ENCODE data around the gene PCDHA13. TPM values are rescaled to one million over a fixed set of nuclear protein-coding genes. Genes with fewer than 3 reads are reported as not detected.

PCDHA13 gene
- total and polyA plus RNA-seq, 5 experiments from 2014 or later: not detected

DNA sequence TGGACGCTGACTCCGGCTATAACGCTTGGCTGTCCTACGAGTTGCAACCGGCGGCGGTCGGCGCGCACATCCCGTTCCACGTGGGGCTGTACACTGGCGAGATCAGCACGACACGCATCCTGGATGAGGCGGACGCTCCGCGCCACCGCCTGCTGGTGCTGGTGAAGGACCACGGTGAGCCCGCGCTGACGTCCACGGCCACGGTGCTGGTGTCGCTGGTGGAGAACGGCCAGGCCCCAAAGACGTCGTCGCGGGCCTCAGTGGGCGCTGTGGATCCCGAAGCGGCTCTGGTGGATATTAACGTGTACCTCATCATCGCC, 4.7 kb upstream of the PCDHA13 start:
- Mint-ChIP-seq H3K27ac (no peak overlapping the region), H3K9me3 (peaks cover 21 to 79% (median 40%) of the 10 kb centered on the region in 9 donors), H3K4me1 (no peaks in the 10 kb centered on the region), H3K36me3 (peaks cover 5 to 50% (median 29%) of the 10 kb centered on the region in 3 donors), H3K27me3 (peaks cover 45 to 66% (median 46%) of the 10 kb centered on the region in 5 donors), H3K4me3 (no peak overlapping the region)
- DNase-seq: no peak
- POLR2A ChIA-PET: no interaction called here
- no peak for ATAC-seq

DNA sequence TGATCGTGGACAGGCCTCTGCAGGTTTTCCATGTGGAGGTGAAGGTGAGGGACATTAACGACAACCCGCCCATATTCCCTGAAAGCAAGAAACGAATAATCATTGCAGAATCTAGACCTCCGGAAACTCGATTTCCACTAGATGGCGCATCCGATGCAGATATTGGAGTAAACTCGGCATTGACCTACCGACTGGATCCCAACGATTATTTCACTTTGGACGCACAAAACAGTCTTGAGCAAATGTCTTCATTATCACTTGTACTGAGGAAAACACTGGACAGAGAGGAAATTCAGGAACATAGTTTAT, 621 bp downstream of the PCDHA13 start:
- no peak overlapping the region for H3K4me3 Mint-ChIP-seq
- DNase-seq (no peak), ATAC-seq (no peak)
- H3K4me1 Mint-ChIP-seq: no peaks in the 10 kb centered on the region
- H3K9me3 Mint-ChIP-seq: peaks cover 20 to 68% (median 42%) of the 10 kb centered on the region in 9 donors
- peaks cover 5 to 53% (median 5%) of the 10 kb centered on the region in 3 donors for H3K36me3 Mint-ChIP-seq
- H3K27me3 Mint-ChIP-seq: peaks cover 33 to 54% (median 42%) of the 10 kb centered on the region in 5 donors
- POLR2A ChIA-PET: no interaction called here
- H3K27ac Mint-ChIP-seq: peak overlapping the region in 1 of 10 donors; percentile 7

DNA sequence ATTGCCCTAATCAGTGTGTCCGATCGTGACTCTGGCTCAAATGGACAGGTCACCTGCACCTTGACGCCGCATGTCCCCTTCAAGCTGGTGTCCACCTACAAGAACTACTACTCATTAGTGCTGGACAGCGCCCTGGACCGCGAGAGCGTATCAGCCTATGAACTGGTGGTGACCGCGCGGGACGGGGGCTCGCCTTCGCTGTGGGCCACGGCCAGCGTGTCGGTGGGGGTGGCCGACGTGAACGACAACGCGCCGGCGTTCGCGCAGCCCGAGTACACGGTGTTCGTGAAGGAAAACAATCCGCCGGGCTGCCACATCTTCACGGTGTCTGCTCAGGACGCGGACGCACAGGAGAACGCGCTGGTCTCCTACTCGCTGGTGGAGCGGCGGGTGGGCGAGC, 1.4 kb downstream of the PCDHA13 start:
- DNase-seq: no peak
- H3K36me3 Mint-ChIP-seq: peaks cover 5 to 54% (median 5%) of the 10 kb centered on the region in 3 donors
- H3K9me3 Mint-ChIP-seq: peaks cover 20 to 61% (median 48%) of the 10 kb centered on the region in 9 donors
- H3K4me3 Mint-ChIP-seq: no peak overlapping the region
- peaks cover 34 to 62% (median 42%) of the 10 kb centered on the region in 5 donors for H3K27me3 Mint-ChIP-seq
- POLR2A ChIA-PET: no interaction called here
- no peak overlapping the region for H3K27ac Mint-ChIP-seq
- no peaks in the 10 kb centered on the region for H3K4me1 Mint-ChIP-seq
- no peak for ATAC-seq

DNA sequence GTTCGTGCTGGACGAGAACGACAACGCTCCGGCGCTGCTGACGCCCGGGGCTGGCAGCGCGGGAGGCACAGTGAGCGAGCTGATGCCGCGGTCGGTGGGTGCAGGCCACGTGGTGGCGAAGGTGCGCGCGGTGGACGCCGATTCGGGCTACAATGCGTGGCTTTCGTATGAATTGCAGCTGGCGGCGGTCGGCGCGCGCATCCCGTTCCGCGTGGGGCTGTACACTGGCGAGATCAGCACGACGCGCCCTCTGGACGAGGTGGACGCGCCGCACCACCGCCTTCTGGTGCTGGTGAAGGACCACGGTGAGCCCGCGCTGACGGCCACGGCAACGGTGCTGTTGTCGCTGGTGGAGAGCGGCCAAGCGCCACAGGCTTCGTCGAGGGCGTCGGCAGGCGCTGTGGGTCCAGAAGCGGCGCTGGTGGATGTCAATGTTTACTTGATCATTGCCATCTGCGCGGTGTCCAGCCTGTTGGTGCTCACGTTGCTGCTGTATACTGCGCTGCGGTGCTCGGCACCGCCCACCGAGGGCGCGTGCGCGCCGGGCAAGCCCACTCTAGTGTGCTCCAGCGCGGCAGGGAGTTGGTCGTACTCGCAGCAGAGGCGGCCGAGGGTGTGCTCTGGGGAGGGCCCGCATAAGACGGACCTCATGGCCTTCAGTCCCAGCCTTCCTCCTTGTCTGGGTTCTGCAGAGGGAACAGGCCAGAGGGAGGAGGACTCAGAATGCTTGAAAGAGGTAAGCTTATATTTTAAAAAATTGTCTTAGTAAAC, 2.2 kb downstream of the PCDHA13 start:
- DNase-seq (no peak), ATAC-seq (no peak)
- H3K9me3 Mint-ChIP-seq: peaks cover 18 to 54% (median 43%) of the 10 kb centered on the region in 9 donors
- POLR2A ChIA-PET: no interaction called here
- H3K27ac Mint-ChIP-seq: no peak overlapping the region
- H3K27me3 Mint-ChIP-seq: peaks cover 31 to 55% (median 39%) of the 10 kb centered on the region in 5 donors
- H3K4me1 Mint-ChIP-seq: no peaks in the 10 kb centered on the region
- H3K36me3 Mint-ChIP-seq: peaks cover 5 to 46% (median 5%) of the 10 kb centered on the region in 3 donors
- no peak overlapping the region for H3K4me3 Mint-ChIP-seq

DNA sequence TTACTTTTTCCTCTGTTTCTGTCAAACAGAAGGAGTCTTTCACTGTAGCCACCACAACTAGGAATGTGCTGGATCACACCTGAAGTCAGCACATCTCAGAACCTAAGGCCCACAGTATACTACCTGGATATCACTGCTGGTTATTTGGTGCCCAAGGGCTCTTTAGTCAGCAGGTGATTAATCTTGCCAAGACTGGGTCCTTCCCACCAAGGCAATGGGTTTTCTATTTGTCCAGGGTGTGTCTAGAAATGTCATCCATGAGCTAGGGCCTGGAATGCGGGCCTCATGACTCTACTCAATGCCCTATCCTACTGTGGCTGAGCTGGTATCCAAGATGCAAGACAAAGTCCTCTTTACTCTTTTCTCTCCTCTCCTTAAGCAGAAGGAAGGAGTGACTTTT, 34.4 kb downstream of the PCDHA13 start:
- Mint-ChIP-seq H3K9me3 (peaks cover 12 to 34% (median 23%) of the 10 kb centered on the region in 9 donors), H3K4me1 (peaks cover 0 to 2% (median 0%) of the 10 kb centered on the region in 4 donors), H3K27ac (no peak overlapping the region), H3K4me3 (no peak overlapping the region), H3K27me3 (peaks cover 4 to 20% (median 8%) of the 10 kb centered on the region in 5 donors), H3K36me3 (peaks cover 0 to 4% (median 0%) of the 10 kb centered on the region in 3 donors)
- ATAC-seq (no peak), DNase-seq (no peak)
- POLR2A ChIA-PET: no interaction called here

DNA sequence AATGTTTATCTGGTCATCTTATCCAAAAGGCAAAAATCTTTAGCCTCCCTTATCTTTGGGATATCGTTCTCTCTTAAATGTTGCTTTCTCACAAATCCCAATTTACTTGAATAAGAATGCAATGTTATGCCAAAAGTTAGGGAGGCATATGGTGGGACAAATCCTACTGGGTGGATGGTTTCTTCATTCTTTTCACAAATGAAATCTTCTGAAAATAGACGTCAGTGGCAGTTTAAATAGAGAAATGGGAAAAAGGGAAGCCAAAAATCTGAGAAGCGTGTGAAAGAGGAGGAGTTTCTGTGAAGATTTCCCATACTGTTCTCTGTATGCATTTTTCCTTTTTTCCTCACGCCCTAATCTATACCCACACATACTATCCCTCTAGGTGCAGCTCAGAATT, 41.7 kb downstream of the PCDHA13 start:
- POLR2A ChIA-PET: no interaction called here
- Mint-ChIP-seq H3K4me1 (peaks cover 0 to 19% (median 9%) of the 10 kb centered on the region in 4 donors), H3K27ac (no peak overlapping the region), H3K4me3 (no peak overlapping the region), H3K36me3 (peaks cover 2 to 16% (median 5%) of the 10 kb centered on the region in 3 donors), H3K9me3 (peaks cover 0 to 23% (median 5%) of the 10 kb centered on the region in 9 donors), H3K27me3 (peaks cover 24 to 64% (median 39%) of the 10 kb centered on the region in 5 donors)
- no peak for DNase-seq
- ATAC-seq: no peak

DNA sequence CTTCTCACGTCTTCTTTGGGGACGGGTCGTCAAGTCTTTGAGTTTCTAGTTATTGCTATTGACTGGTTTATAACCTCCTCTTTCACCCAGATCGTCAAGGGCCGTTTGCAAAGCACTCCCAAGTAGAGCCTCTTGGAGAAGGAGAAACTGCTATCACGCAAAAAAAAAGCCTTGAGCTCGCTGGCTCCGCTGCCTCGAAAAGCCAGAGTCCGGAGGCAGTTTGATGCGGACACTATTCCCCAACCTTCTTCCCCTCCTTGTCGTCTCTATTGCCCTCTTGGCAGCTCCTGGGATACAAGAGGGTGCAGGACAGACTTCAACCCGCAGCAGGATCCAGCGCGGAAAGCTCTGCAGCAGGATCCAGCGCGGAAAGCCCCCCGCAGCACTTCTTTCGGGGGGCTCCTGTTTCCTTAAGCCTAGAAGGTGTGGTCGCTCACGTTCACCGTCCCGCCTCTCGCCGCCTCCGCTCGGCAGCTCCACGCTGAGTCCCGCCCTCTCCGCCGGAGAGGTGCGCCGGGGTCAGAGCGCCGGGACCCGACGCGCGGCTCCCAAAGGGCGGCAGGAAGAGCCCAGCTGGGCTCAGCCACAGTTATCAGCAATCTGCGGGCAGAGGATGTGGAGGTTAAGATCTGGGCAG, 44.0 kb downstream of the PCDHA13 start, which contains the start of gene PCDHAC1:
TSS of gene PCDHAC1 (plus strand) at position 494 of the 637 bp plus-strand sequence. CDS start 594 bp downstream, outside the sequence.
- POLR2A ChIA-PET: no interaction called here
- H3K4me1 Mint-ChIP-seq: peaks cover 0 to 19% (median 9%) of the 10 kb centered on the region in 4 donors
- peaks cover 2 to 22% (median 5%) of the 10 kb centered on the region in 3 donors for H3K36me3 Mint-ChIP-seq
- H3K9me3 Mint-ChIP-seq: peaks cover 0 to 29% (median 11%) of the 10 kb centered on the region in 9 donors
- H3K27me3 Mint-ChIP-seq: peaks cover 34 to 86% (median 50%) of the 10 kb centered on the region in 5 donors
- ATAC-seq (peak in 1 of 2 donors; percentile 22), DNase-seq (no peak)
- peak within 1 kb of the TSS in 1 of 10 donors; percentile 53 for H3K27ac Mint-ChIP-seq
- H3K4me3 Mint-ChIP-seq: peak within 1 kb of the TSS; percentile 19 to 83 (median 72)

DNA sequence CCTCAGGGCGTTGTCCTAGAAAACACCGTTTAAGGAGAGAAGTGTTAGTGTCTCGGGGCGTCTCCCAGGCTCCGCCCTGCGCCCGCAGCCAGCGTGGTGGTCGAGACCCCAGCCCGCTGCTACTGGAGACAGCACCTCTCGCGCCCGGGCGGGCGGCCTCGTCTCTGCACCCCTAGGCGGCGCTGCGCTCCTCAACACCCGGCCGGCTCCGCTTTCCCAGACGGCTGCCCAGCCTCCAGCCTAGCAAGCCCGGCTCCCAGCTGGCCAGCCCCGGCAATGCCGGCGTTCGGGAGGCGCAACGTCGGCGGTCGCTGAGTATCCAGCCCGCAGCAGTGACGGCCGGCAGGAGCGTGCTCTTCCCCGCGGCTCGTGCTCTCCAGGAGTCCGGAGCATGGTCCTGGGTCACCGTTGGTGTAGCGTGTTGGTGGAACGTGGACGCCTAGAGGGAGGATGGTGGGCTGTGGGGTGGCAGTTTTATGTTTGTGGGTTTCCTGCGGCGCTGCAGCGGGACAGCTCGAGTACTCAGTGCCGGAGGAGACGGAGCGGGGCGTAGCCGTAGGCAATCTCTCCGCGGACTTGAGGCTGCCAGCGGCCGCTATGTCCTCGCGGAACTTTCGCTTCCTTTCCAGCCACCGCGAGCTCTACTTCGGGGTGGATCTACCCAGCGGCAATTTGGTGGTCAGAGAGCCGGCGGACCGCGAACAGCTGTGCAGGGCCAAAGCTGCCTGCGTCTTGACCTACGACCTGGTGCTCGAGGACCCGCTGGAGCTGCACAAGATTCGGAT, 44.7 kb downstream of the PCDHA13 start:
- Mint-ChIP-seq H3K4me3 (peak overlapping the region; percentile 19 to 83 (median 72)), H3K27me3 (peaks cover 36 to 92% (median 50%) of the 10 kb centered on the region in 5 donors), H3K36me3 (peaks cover 2 to 22% (median 5%) of the 10 kb centered on the region in 3 donors), H3K27ac (peak overlapping the region in 1 of 10 donors; percentile 53), H3K9me3 (peaks cover 0 to 29% (median 11%) of the 10 kb centered on the region in 9 donors), H3K4me1 (peaks cover 0 to 19% (median 9%) of the 10 kb centered on the region in 4 donors)
- DNase-seq (peak in 2 of 10 donors; percentile 10 to 13), ATAC-seq (peak in 1 of 2 donors; percentile 32)
- POLR2A ChIA-PET: no interaction called here

DNA sequence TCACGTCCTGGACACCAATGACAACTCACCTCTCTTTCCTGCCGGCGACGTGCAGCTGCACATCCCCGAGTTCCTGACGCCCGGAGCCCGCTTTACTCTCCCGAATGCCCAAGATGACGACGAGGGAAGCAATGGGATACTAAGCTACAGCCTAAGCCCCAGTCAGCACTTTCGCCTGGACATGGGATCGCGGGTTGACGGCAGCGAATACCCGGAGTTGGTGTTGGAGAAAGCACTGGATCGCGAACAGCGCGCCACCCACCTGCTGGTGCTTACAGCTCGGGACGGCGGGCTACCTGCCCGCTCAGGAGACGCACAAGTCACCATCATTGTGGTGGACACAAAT, 45.3 kb downstream of the PCDHA13 start:
- ATAC-seq: no peak
- Mint-ChIP-seq H3K27ac (peak overlapping the region in 1 of 10 donors; percentile 53), H3K27me3 (peaks cover 34 to 90% (median 47%) of the 10 kb centered on the region in 5 donors)

More for the DNA sequence above, 45.3 kb downstream of the PCDHA13 start:
- Mint-ChIP-seq H3K4me1 (peaks cover 0 to 19% (median 9%) of the 10 kb centered on the region in 4 donors), H3K9me3 (peaks cover 0 to 29% (median 11%) of the 10 kb centered on the region in 9 donors), H3K4me3 (peak overlapping the region; percentile 16 to 83 (median 72)), H3K36me3 (peaks cover 2 to 22% (median 5%) of the 10 kb centered on the region in 3 donors)
- POLR2A ChIA-PET: no interaction called here
- DNase-seq: no peak

Other genes starting within 250 kb of the PCDHA13 start
- 1 to 10 TPM; 4.5 to 4.6 TPM for gene CD14, start 248.9 kb upstream of the PCDHA13 start, total RNA-seq
- gene CD14, start 248.9 kb upstream of the PCDHA13 start, polyA plus RNA-seq: 1 to 10 TPM; 1.5 to 3.1 (median 2.1) TPM
- 10 to 100 TPM; 46.3 to 55.8 TPM for gene TMCO6, start 242.7 kb upstream of the PCDHA13 start, total RNA-seq
- gene TMCO6, start 242.7 kb upstream of the PCDHA13 start, polyA plus RNA-seq: 10 to 100 TPM; 11.5 to 20.5 (median 13.9) TPM
- gene NDUFA2, start 234.5 kb upstream of the PCDHA13 start, total RNA-seq: 10 to 100 TPM; 43.6 to 44.3 TPM
- gene NDUFA2, start 234.5 kb upstream of the PCDHA13 start, polyA plus RNA-seq: 100 to 1,000 TPM; 137 to 167 (median 160) TPM
- gene IK, start 234.3 kb upstream of the PCDHA13 start, total RNA-seq: 100 to 1,000 TPM; 178 TPM
- gene IK, start 234.3 kb upstream of the PCDHA13 start, polyA plus RNA-seq: 100 to 1,000 TPM; 168 to 207 (median 200) TPM
- gene WDR55, start 217.2 kb upstream of the PCDHA13 start, total RNA-seq: 10 to 100 TPM; 46.2 to 47.7 TPM
- 10 to 100 TPM in 1 of 3 donors, 1 to 10 TPM in 2; 9.2 to 15.6 (median 9.6) TPM for gene WDR55, start 217.2 kb upstream of the PCDHA13 start, polyA plus RNA-seq
- gene DND1, start 208.5 kb upstream of the PCDHA13 start, total RNA-seq: 1 to 10 TPM; 3.4 to 3.7 TPM
- under 1 TPM in 1 of 3 donors, not detected in 2; 0.17 TPM for gene DND1, start 208.5 kb upstream of the PCDHA13 start, polyA plus RNA-seq
- gene HARS1, start 190.8 kb upstream of the PCDHA13 start, total RNA-seq: 10 to 100 TPM; 83.6 to 84.1 TPM
- 10 to 100 TPM; 63.2 to 77.5 (median 65.3) TPM for gene HARS1, start 190.8 kb upstream of the PCDHA13 start, polyA plus RNA-seq
- 10 to 100 TPM; 63.5 to 68.0 TPM for gene HARS2, start 190.7 kb upstream of the PCDHA13 start, total RNA-seq
- gene HARS2, start 190.7 kb upstream of the PCDHA13 start, polyA plus RNA-seq: 10 to 100 TPM; 15.4 to 24.6 (median 20.1) TPM
- gene ZMAT2, start 181.7 kb upstream of the PCDHA13 start, total RNA-seq: 10 to 100 TPM; 55.8 to 59.6 TPM
- gene ZMAT2, start 181.7 kb upstream of the PCDHA13 start, polyA plus RNA-seq: 10 to 100 TPM; 64.2 to 81.3 (median 77.0) TPM
- not detected for gene PCDHA1, start 96.0 kb upstream of the PCDHA13 start, total RNA-seq
- gene PCDHA1, start 96.0 kb upstream of the PCDHA13 start, polyA plus RNA-seq: not detected
- not detected for gene PCDHA2, start 87.3 kb upstream of the PCDHA13 start, total RNA-seq
- gene PCDHA2, start 87.3 kb upstream of the PCDHA13 start, polyA plus RNA-seq: not detected
- not detected for gene PCDHA3, start 81.1 kb upstream of the PCDHA13 start, total RNA-seq
- not detected for gene PCDHA3, start 81.1 kb upstream of the PCDHA13 start, polyA plus RNA-seq
- gene PCDHA4, start 75.1 kb upstream of the PCDHA13 start, total RNA-seq: not detected
- not detected for gene PCDHA4, start 75.1 kb upstream of the PCDHA13 start, polyA plus RNA-seq
- gene PCDHA5, start 60.5 kb upstream of the PCDHA13 start, total RNA-seq: not detected
- gene PCDHA5, start 60.5 kb upstream of the PCDHA13 start, polyA plus RNA-seq: not detected
- gene PCDHA6, start 54.2 kb upstream of the PCDHA13 start, total RNA-seq: not detected
- gene PCDHA6, start 54.2 kb upstream of the PCDHA13 start, polyA plus RNA-seq: not detected
- gene PCDHA7, start 47.9 kb upstream of the PCDHA13 start, total RNA-seq: not detected
- not detected for gene PCDHA7, start 47.9 kb upstream of the PCDHA13 start, polyA plus RNA-seq
- gene PCDHA8, start 40.9 kb upstream of the PCDHA13 start, total RNA-seq: not detected
- not detected for gene PCDHA8, start 40.9 kb upstream of the PCDHA13 start, polyA plus RNA-seq
- not detected for gene PCDHA9, start 33.7 kb upstream of the PCDHA13 start, total RNA-seq
- not detected for gene PCDHA9, start 33.7 kb upstream of the PCDHA13 start, polyA plus RNA-seq
- not detected for gene PCDHA10, start 26.2 kb upstream of the PCDHA13 start, total RNA-seq
- not detected for gene PCDHA10, start 26.2 kb upstream of the PCDHA13 start, polyA plus RNA-seq
- gene PCDHA11, start 13.2 kb upstream of the PCDHA13 start, total RNA-seq: not detected
- not detected for gene PCDHA11, start 13.2 kb upstream of the PCDHA13 start, polyA plus RNA-seq
- not detected for gene PCDHA12, start 6.8 kb upstream of the PCDHA13 start, total RNA-seq
- not detected for gene PCDHA12, start 6.8 kb upstream of the PCDHA13 start, polyA plus RNA-seq
- gene PCDHAC1, start 44.2 kb downstream of the PCDHA13 start, total RNA-seq: not detected
- not detected for gene PCDHAC1, start 44.2 kb downstream of the PCDHA13 start, polyA plus RNA-seq
- not detected for gene PCDHAC2, start 84.4 kb downstream of the PCDHA13 start, total RNA-seq
- not detected for gene PCDHAC2, start 84.4 kb downstream of the PCDHA13 start, polyA plus RNA-seq
- gene PCDHB1, start 169.2 kb downstream of the PCDHA13 start, total RNA-seq: not detected
- gene PCDHB1, start 169.2 kb downstream of the PCDHA13 start, polyA plus RNA-seq: not detected
- not detected for gene PCDHB2, start 212.5 kb downstream of the PCDHA13 start, total RNA-seq
- gene PCDHB2, start 212.5 kb downstream of the PCDHA13 start, polyA plus RNA-seq: under 1 TPM in 1 of 3 donors, not detected in 2; 0.25 TPM
- gene PCDHB3, start 218.3 kb downstream of the PCDHA13 start, total RNA-seq: not detected
- not detected for gene PCDHB3, start 218.3 kb downstream of the PCDHA13 start, polyA plus RNA-seq
- gene PCDHB4, start 239.7 kb downstream of the PCDHA13 start, total RNA-seq: not detected
- gene PCDHB4, start 239.7 kb downstream of the PCDHA13 start, polyA plus RNA-seq: not detected

All from naive thymus-derived CD8-positive, alpha-beta T cell (primary cell).